Measurements from ENCODE around the gene TTC39C. TPM values are rescaled to one million over a fixed set of nuclear protein-coding genes. Genes with fewer than 3 reads are reported as not detected.

Gene TTC39C
- total and polyA plus RNA-seq, 5 experiments from 2014 or later = 36.5 to 83.3 (median 60.6) TPM

- Mint-ChIP-seq H3K9me3 (peaks cover 0 to 3% (median 0%) of the 10 kb centered on the region in 9 donors), H3K4me1 (peaks cover 17 to 55% (median 48%) of the 10 kb centered on the region in 4 donors), H3K36me3 (peaks cover 9 to 61% (median 22%) of the 10 kb centered on the region in 3 donors), H3K27me3 (no peaks in the 10 kb centered on the region), H3K27ac (peak overlapping the region in 7 of 10 donors; percentile 6 to 84 (median 41)), H3K4me3 (no peak overlapping the region)
- ATAC-seq (no peak), DNase-seq (no peak)
- POLR2A ChIA-PET = no interaction called here
These were observed 63.8 kb downstream of the TTC39C start for GRCh38 chr18:24078391-24078790.

DNA sequence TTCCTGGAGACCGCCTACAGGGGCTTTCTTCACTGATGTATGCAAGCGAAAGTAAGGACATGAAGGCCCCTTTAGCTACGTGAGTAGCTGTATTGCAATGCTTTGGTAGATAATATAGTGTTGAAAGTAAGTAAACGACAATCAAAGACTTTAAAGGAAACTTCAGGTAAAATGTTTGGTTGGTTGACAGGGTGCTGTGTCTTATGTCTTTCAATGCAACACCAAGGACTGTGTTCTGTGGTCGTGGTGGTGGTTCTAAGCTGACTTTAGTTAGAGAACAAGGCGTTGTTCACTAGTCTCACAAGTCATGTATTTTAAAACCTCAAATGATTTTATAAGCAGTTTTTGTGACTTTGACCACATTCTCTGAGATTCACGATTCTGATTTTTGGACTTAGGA lies 66.3 kb downstream of the TTC39C start:
- POLR2A ChIA-PET = interaction anchor here (0.5 to 0.8 kb wide), 2 partner anchors 65 to 178 kb away, joined by 3 read pairs; no protein-coding TSS in a partner anchor

DNA sequence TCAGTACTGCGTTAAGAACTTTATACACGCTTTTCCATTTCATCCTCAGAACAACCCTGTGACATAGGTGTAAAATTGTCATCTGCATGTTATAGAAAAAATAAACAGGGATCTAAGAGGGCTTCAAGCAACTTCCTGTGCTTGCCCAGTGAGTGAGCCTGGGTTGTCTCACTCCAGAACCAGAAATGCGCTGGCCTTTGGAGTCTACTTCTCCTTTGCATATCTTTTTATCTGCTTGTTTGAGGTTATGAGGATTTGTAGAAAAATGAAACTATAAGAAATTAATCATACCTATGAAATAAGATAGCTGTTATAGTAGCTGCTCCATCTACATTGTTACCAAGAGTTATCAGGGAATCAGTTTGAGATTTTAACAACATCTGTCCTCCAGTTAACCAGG lies 69.0 kb downstream of the TTC39C start:
- no peak for DNase-seq
- H3K27me3 Mint-ChIP-seq = no peaks in the 10 kb centered on the region
- POLR2A ChIA-PET = no interaction called here
- H3K36me3 Mint-ChIP-seq = peaks cover 5 to 73% (median 31%) of the 10 kb centered on the region in 3 donors
- no peak for ATAC-seq
- H3K4me1 Mint-ChIP-seq = peaks cover 10 to 34% (median 26%) of the 10 kb centered on the region in 4 donors
- peak overlapping the region in 4 of 10 donors; percentile 27 to 75 (median 55) for H3K27ac Mint-ChIP-seq
- no peaks in the 10 kb centered on the region for H3K9me3 Mint-ChIP-seq
- no peak overlapping the region for H3K4me3 Mint-ChIP-seq

More for the DNA sequence above, 66.3 kb downstream of the TTC39C start:
- ATAC-seq (peak; percentile 75 to 91), DNase-seq (peak in 7 of 10 donors; percentile 23 to 82 (median 54))
- H3K4me1 Mint-ChIP-seq = peaks cover 12 to 51% (median 37%) of the 10 kb centered on the region in 4 donors
- no peaks in the 10 kb centered on the region for H3K27me3 Mint-ChIP-seq
- H3K36me3 Mint-ChIP-seq = peaks cover 0 to 68% (median 17%) of the 10 kb centered on the region in 3 donors
- peak overlapping the region; percentile 66 to 93 (median 89) for H3K27ac Mint-ChIP-seq
- no peaks in the 10 kb centered on the region for H3K9me3 Mint-ChIP-seq
- peak overlapping the region in 8 of 10 donors; percentile 5 to 60 (median 57) for H3K4me3 Mint-ChIP-seq

- ATAC-seq (no peak), DNase-seq (no peak)
- Mint-ChIP-seq H3K27me3 (no peaks in the 10 kb centered on the region), H3K4me1 (peaks cover 8 to 19% (median 10%) of the 10 kb centered on the region in 4 donors), H3K27ac (no peak overlapping the region), H3K36me3 (peaks cover 5 to 73% (median 32%) of the 10 kb centered on the region in 3 donors), H3K4me3 (no peak overlapping the region), H3K9me3 (no peaks in the 10 kb centered on the region)
- POLR2A ChIA-PET = no interaction called here
These were observed 71.5 kb downstream of the TTC39C start for GRCh38 chr18:24086082-24086481.

DNA sequence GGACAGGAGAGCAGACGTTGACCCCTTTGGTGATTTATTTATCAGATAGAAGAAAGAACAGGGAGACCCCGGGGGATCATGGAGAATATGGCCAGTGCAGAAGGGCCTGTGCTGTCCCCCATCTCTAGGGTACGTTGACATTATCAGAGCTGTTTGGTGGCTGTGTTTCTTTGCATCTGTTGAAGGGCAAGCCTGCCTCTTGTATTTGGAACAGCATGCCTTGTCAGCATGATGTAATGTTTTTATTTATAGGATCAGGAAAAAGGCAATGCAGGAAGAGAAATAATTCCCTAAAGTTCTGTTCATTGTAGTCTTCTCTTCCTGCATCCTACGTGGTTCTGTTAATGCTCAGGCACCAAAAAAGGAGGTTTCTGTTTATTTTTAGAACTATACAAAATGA lies 74.5 kb downstream of the TTC39C start:
- ATAC-seq (no peak), DNase-seq (no peak)
- peaks cover 12 to 18% (median 15%) of the 10 kb centered on the region in 4 donors for H3K4me1 Mint-ChIP-seq
- H3K4me3 Mint-ChIP-seq = no peak overlapping the region
- H3K36me3 Mint-ChIP-seq = peaks cover 5 to 76% (median 46%) of the 10 kb centered on the region in 3 donors
- POLR2A ChIA-PET = interaction anchor here (0.6 kb wide), 1 partner anchor 13 kb away, joined by 3 read pairs; no protein-coding TSS in a partner anchor
- no peaks in the 10 kb centered on the region for H3K27me3 Mint-ChIP-seq
- H3K9me3 Mint-ChIP-seq = peaks cover 0 to 2% (median 0%) of the 10 kb centered on the region in 9 donors
- H3K27ac Mint-ChIP-seq = no peak overlapping the region

DNA sequence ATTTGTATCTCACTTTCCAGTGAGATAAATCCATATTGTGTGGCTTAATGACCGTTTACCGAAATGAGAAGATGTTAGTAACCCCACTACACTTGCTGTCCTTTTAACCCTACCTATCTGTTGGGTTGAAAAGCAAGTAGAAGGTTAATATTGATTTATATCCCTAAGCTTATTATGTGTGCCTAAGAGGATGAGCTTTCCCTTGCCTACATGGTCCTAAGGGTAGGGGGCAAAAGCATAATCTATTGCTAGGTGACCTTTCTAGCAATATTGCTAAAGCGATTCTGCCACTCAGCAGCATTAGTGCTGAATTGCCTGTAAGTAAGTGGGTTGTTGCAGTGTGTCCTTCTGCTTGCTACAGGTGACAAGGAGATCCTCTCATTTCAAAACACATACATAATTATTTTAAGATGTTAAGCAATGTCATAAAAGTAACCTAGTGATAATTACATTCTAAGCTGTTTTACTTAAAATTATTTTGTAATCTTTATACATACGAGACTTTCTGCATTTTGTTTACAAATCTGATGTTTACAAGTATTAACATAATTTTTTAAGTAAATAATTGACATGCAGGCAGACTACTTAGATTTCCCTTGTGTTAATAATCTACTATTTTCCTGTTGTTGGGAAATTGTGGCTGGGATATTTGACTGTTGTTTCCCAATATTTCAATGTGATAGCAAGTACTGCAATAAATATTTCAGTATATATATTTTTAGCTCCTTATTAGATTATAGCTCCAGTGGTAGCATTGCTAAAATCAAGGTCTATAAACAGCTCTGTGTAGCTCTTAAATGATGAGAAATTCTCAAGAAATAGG lies 75.2 kb downstream of the TTC39C start:
- POLR2A ChIA-PET = interaction anchor here (0.6 kb wide), 1 partner anchor 14 kb away, joined by 3 read pairs; no protein-coding TSS in a partner anchor

DNA sequence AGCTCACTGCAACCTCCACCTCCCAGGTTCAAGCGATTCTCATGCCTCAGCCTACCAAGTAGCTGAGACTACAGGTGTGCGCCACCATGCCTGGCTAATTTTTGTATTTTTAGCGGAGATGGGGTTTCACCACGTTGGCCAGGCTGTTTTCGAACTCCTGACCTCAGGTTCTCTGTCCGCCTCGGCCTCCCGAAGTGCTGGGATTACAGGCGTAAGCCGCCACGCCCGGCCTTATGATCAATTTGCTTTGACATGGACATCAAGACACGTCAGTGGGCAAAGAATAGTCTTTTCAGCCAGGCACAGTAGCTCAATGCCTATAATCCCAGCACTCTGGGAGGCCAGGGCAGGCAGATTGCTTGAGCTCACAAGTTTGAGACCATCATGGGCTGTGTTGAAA lies 76.3 kb downstream of the TTC39C start:
- POLR2A ChIA-PET = no interaction called here
- Mint-ChIP-seq H3K9me3 (peaks cover 0 to 3% (median 0%) of the 10 kb centered on the region in 9 donors), H3K27ac (no peak overlapping the region), H3K36me3 (peaks cover 12 to 79% (median 57%) of the 10 kb centered on the region in 3 donors), H3K27me3 (no peaks in the 10 kb centered on the region), H3K4me3 (no peak overlapping the region), H3K4me1 (peaks cover 16 to 30% (median 24%) of the 10 kb centered on the region in 4 donors)
- ATAC-seq (no peak), DNase-seq (no peak)

More for the DNA sequence above, 75.2 kb downstream of the TTC39C start:
- Mint-ChIP-seq H3K9me3 (peaks cover 0 to 3% (median 0%) of the 10 kb centered on the region in 9 donors), H3K36me3 (peaks cover 11 to 79% (median 53%) of the 10 kb centered on the region in 3 donors), H3K4me3 (no peak overlapping the region), H3K27me3 (no peaks in the 10 kb centered on the region), H3K27ac (no peak overlapping the region), H3K4me1 (peaks cover 14 to 25% (median 21%) of the 10 kb centered on the region in 4 donors)
- no peak for ATAC-seq
- no peak for DNase-seq

- Mint-ChIP-seq H3K9me3 (peaks cover 0 to 10% (median 0%) of the 10 kb centered on the region in 9 donors), H3K36me3 (peaks cover 14 to 75% (median 53%) of the 10 kb centered on the region in 3 donors), H3K27ac (peak overlapping the region in 1 of 10 donors; percentile 70), H3K4me1 (peaks cover 6 to 30% (median 19%) of the 10 kb centered on the region in 4 donors), H3K27me3 (no peaks in the 10 kb centered on the region), H3K4me3 (peak overlapping the region in 1 of 10 donors; percentile 11)
- no peak for DNase-seq
- POLR2A ChIA-PET = interaction anchor here (1.0 kb wide), 1 partner anchor 79 kb away, joined by 3 read pairs; no protein-coding TSS in a partner anchor
- no peak for ATAC-seq
These were observed 80.0 kb downstream of the TTC39C start for GRCh38 chr18:24094561-24094960.

- POLR2A ChIA-PET = no interaction called here
- DNase-seq = no peak
These were observed 81.4 kb downstream of the TTC39C start for GRCh38 chr18:24095976-24096375.

DNA sequence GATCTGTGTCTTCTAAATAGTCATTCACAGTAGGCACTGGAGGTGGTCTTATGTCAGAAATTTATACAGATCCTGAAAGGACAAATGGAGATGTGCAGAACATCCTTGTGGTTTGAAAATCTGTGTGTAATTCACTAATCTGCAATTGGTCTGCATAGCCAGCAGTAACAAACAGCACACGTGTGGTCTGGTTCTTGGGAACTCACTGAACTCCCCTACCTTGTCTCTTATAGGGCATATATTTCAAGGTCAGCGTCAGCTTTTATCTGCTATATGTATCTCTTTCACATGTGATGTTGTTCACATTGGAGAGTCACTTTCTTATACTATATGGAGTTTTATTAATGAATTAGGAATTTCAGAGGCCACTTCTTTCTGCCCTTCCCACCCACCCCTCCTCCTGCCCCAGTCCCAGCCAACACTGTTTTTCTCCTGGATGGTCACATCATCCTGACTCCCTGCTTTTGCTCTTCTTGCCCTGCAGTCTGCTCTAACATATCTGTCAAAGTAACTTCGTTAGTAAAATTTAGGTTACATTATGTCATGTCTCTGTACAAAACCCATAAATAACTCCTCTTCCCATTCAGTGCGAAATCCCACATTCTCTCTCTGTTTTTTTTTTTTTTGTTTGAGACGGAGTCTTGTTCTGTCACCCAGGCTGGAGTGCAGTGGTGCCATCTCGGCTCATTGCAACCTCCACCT lies 88.9 kb downstream of the TTC39C start:
- Mint-ChIP-seq H3K27ac (peak overlapping the region in 2 of 10 donors; percentile 33 to 88), H3K27me3 (no peaks in the 10 kb centered on the region), H3K9me3 (no peaks in the 10 kb centered on the region), H3K4me3 (no peak overlapping the region), H3K4me1 (peaks cover 9 to 42% (median 20%) of the 10 kb centered on the region in 4 donors), H3K36me3 (peaks cover 5 to 63% (median 8%) of the 10 kb centered on the region in 3 donors)
- ATAC-seq = no peak
- no peak for DNase-seq
- POLR2A ChIA-PET = interaction anchor here (0.7 kb wide), 1 partner anchor 515 kb away, joined by 4 read pairs; no protein-coding TSS in a partner anchor

More at GRCh38 chr18:24095976-24096375, 81.4 kb downstream of the TTC39C start:
- H3K4me1 Mint-ChIP-seq = peaks cover 10 to 30% (median 23%) of the 10 kb centered on the region in 4 donors
- H3K27ac Mint-ChIP-seq = no peak overlapping the region
- no peak for ATAC-seq
- peaks cover 14 to 81% (median 49%) of the 10 kb centered on the region in 3 donors for H3K36me3 Mint-ChIP-seq
- H3K27me3 Mint-ChIP-seq = no peaks in the 10 kb centered on the region
- H3K9me3 Mint-ChIP-seq = peaks cover 0 to 10% (median 0%) of the 10 kb centered on the region in 9 donors
- no peak overlapping the region for H3K4me3 Mint-ChIP-seq

DNA sequence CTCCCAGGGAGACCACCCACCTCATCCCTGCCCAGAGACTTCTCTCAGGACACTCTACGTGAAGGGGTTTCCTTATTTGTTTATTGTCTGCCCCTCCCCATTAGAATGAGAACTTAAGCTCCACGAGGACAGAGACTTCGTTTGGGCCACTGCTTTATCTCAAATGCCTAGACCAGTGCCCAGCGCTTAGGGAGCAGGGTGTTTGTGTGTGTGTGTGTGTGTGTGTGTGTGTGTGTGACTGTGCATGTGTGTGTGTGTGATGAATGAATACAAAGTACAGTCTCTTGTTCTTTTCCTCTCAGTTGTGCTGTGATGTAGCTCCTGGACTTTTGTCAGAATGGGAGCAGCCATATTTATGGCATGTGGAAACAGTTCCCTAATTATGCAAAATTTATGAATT lies 89.9 kb downstream of the TTC39C start:
- H3K27me3 Mint-ChIP-seq = no peaks in the 10 kb centered on the region
- ATAC-seq = no peak
- H3K9me3 Mint-ChIP-seq = no peaks in the 10 kb centered on the region
- POLR2A ChIA-PET = interaction anchor here (0.7 kb wide), 1 partner anchor 516 kb away, joined by 4 read pairs; no protein-coding TSS in a partner anchor
- H3K4me3 Mint-ChIP-seq = no peak overlapping the region
- DNase-seq = no peak
- peaks cover 9 to 42% (median 20%) of the 10 kb centered on the region in 4 donors for H3K4me1 Mint-ChIP-seq
- H3K36me3 Mint-ChIP-seq = peaks cover 5 to 58% (median 8%) of the 10 kb centered on the region in 3 donors
- H3K27ac Mint-ChIP-seq = peak overlapping the region in 7 of 10 donors; percentile 5 to 88 (median 43)

- Mint-ChIP-seq H3K4me1 (peaks cover 11 to 37% (median 15%) of the 10 kb centered on the region in 4 donors), H3K36me3 (peaks cover 0 to 45% (median 2%) of the 10 kb centered on the region in 3 donors)
- POLR2A ChIA-PET = no interaction called here
These were observed 94.1 kb downstream of the TTC39C start for GRCh38 chr18:24108641-24109040.

More at GRCh38 chr18:24108641-24109040, 94.1 kb downstream of the TTC39C start:
- H3K27me3 Mint-ChIP-seq = no peaks in the 10 kb centered on the region
- peak overlapping the region in 2 of 10 donors; percentile 7 to 31 for H3K27ac Mint-ChIP-seq
- no peak for DNase-seq
- no peak for ATAC-seq
- H3K4me3 Mint-ChIP-seq = no peak overlapping the region
- no peaks in the 10 kb centered on the region for H3K9me3 Mint-ChIP-seq
